ENCODE measurements around the gene CBLIF.

DNA sequence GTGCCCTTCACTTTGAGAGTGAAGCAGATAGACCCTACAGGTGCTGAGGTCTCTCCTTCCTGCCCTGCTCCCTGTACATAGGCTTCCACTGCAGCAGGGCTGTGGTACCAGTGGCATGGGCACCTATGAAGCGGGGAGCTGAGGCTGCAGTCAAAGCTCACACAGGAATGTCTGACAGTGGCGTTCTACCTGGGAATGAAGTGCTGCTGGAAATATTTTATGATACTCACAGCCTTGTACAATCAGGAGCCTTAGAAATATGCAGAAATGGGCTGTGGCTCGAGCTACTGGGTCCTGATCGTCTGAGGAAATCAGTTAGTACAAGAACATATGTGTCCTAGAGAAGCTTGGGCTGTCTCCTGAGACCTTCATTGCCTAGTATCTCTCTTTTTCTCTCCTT is 59.5 kb downstream of the CBLIF start:
- TF ChIP-seq POLR2A (IDR thresholded peaks at IDR 0.05; ENCODE audit: low read depth): no peak
- TF ChIP-seq, protein P1, sequence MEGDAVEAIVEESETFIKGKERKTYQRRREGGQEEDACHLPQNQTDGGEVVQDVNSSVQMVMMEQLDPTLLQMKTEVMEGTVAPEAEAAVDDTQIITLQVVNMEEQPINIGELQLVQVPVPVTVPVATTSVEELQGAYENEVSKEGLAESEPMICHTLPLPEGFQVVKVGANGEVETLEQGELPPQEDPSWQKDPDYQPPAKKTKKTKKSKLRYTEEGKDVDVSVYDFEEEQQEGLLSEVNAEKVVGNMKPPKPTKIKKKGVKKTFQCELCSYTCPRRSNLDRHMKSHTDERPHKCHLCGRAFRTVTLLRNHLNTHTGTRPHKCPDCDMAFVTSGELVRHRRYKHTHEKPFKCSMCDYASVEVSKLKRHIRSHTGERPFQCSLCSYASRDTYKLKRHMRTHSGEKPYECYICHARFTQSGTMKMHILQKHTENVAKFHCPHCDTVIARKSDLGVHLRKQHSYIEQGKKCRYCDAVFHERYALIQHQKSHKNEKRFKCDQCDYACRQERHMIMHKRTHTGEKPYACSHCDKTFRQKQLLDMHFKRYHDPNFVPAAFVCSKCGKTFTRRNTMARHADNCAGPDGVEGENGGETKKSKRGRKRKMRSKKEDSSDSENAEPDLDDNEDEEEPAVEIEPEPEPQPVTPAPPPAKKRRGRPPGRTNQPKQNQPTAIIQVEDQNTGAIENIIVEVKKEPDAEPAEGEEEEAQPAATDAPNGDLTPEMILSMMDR (IDR thresholded peaks at IDR 0.05): no peak
- no peak for TF ChIP-seq EP300 (IDR thresholded peaks at IDR 0.05)

Data from esophagus muscularis mucosa (tissue), 4 donors.